CD4-positive, CD25-positive, alpha-beta regulatory T cell (primary cell): Measurements from ENCODE around the gene EMD. TPM values are rescaled to one million over a fixed set of nuclear protein-coding genes. Genes with fewer than 3 reads are reported as not detected.

Experiments
- ATAC-seq, 2 donors: fragments of 150-1000 bp; cut with Tn5 transposase; one replicate each; pipeline ENCODE4 v1.10.0; 2021; ENCODE audit warnings: low read depth in 2 of 2, moderate number of reproducible peaks in 2 of 2, moderate library complexity in 1 of 2
- DNase-seq, 3 donors: peaks; one replicate each; pipeline versions ENCODE4 v3.0.0 to v3.0.0-alpha.2; 2012 to 2022; ENCODE audit warnings: mixed read lengths in 1 of 3
- H3K27ac ChIP-seq: one replicate; pipeline ENCODE4 v1.7.0; 2013; ENCODE audit warnings: mild to moderate bottlenecking, low read length; ENCODE audit not compliant: insufficient read depth, poor library complexity, severe bottlenecking
- H3K27me3 ChIP-seq: one replicate; pipeline ENCODE4 v1.7.0; 2013; ENCODE audit warnings: low read length; ENCODE audit not compliant: control insufficient read depth, insufficient read depth
- H3K36me3 ChIP-seq: one replicate; pipeline ENCODE4 v1.7.0; 2013; ENCODE audit warnings: mild to moderate bottlenecking, low read length, moderate library complexity; ENCODE audit not compliant: control insufficient read depth, insufficient read depth
- H3K4me1 ChIP-seq: 2 replicates; pipeline ENCODE4 v1.7.0; 2013; ENCODE audit warnings: mild to moderate bottlenecking, low read length; ENCODE audit not compliant: insufficient read depth, control insufficient read depth, poor library complexity, severe bottlenecking
- H3K4me3 ChIP-seq: one replicate; pipeline ENCODE4 v1.7.0; 2013; ENCODE audit warnings: low read depth, mild to moderate bottlenecking, low read length, moderate library complexity
- H3K9me3 ChIP-seq, 2 experiments: 1 replicate in 1 of 2; 2 replicates in 1 of 2; pipeline ENCODE4 v1.7.0; 2013; ENCODE audit warnings: low read length in 2 of 2, mild to moderate bottlenecking in 1 of 2, moderate library complexity in 1 of 2; ENCODE audit not compliant: control insufficient read depth in 2 of 2
- H3K27ac Mint-ChIP-seq, 3 donors: one replicate each; pipeline ENCODE4 v1.8.0; 2020 to 2022; ENCODE audit warnings: mild to moderate bottlenecking in 3 of 3, mixed read lengths in 3 of 3, moderate library complexity in 2 of 3
- H3K27me3 Mint-ChIP-seq: one replicate; pipeline ENCODE4 v1.8.0; 2022; ENCODE audit warnings: mild to moderate bottlenecking, mixed read lengths
- H3K36me3 Mint-ChIP-seq: one replicate; pipeline ENCODE4 v1.8.0; 2020; ENCODE audit warnings: mixed read lengths
- H3K4me1 Mint-ChIP-seq, 4 donors: one replicate each; pipeline ENCODE4 v1.8.0; 2020 to 2022; ENCODE audit warnings: mixed read lengths in 4 of 4, mild to moderate bottlenecking in 1 of 4
- H3K4me3 Mint-ChIP-seq, 4 donors: one replicate each; pipeline ENCODE4 v1.8.0; 2020 to 2022; ENCODE audit warnings: mild to moderate bottlenecking in 4 of 4, mixed read lengths in 4 of 4, moderate library complexity in 3 of 4
- H3K9me3 Mint-ChIP-seq, 7 donors: one replicate each; pipeline ENCODE4 v1.8.0; 2020 to 2022; ENCODE audit warnings: mixed read lengths in 7 of 7, mild to moderate bottlenecking in 3 of 7, moderate library complexity in 2 of 7
- polyA plus RNA-seq, 4 donors: library from polyadenylated mRNA; unstranded; fragments of 300-500 nt; fragmentation: Illumina TruSeq; gene quantifications; one replicate each; pipeline ENCODE4 v1.2.3, GENCODE V29; 2021
- total RNA-seq: library from RNA; stranded (reverse); gene quantifications from one replicate; pipeline ENCODE4 v1.2.3, GENCODE V29; 2022

The EMD gene
- total and polyA plus RNA-seq, 5 donors from 2014 or later, result 31.8 to 133 (median 37.3) TPM

DNA sequence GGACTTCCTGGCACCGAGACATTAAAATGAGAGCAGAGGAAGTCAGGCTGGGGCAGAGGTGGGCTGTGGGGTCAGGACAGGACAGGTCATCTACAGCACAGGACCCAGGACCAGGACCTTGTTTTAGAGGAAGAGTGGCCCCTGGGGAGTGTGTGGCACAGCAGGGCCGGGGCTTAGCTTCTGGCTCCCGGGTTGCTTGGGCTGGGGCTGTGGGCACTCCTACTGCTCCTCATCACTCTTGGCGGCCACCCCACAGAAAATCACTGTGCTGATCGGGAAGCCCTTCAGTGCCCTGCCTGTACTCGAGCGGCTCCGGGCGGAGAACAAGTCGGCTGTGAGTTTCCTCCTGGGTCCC lies 41.3 kb downstream of the EMD start:
- Mint-ChIP-seq H3K9me3 (peaks cover 0 to 1% (median 0%) of the 10 kb centered on the region in 7 donors), H3K36me3 (no peaks in the 10 kb centered on the region), H3K4me3 (no peak overlapping the region), H3K27ac (no peak overlapping the region), H3K27me3 (no peaks in the 10 kb centered on the region), H3K4me1 (peaks cover 0 to 3% (median 0%) of the 10 kb centered on the region in 4 donors)
- Histone ChIP-seq H3K36me3 (no peaks in the 10 kb centered on the region), H3K27me3 (no peaks in the 10 kb centered on the region), H3K27ac (no peak overlapping the region), H3K9me3 (no peaks in the 10 kb centered on the region), H3K4me1 (no peaks in the 10 kb centered on the region), H3K4me3 (no peak overlapping the region)
- ATAC-seq, result no peak
- no peak for DNase-seq

- H3K4me1 Mint-ChIP-seq, result peaks cover 0 to 30% (median 17%) of the 10 kb centered on the region in 4 donors
- ATAC-seq, result no peak
- Histone ChIP-seq H3K27ac (peak overlapping the region; percentile 67), H3K9me3 (no peaks in the 10 kb centered on the region), H3K4me1 (peaks cover 19% of the 10 kb centered on the region), H3K36me3 (no peaks in the 10 kb centered on the region), H3K27me3 (no peaks in the 10 kb centered on the region), H3K4me3 (no peak overlapping the region)
- DNase-seq, result no peak
- peak overlapping the region in 1 of 3 donors; percentile 20 for H3K27ac Mint-ChIP-seq
- no peaks in the 10 kb centered on the region for H3K27me3 Mint-ChIP-seq
- H3K36me3 Mint-ChIP-seq, result no peaks in the 10 kb centered on the region
- peaks cover 0 to 1% (median 0%) of the 10 kb centered on the region in 7 donors for H3K9me3 Mint-ChIP-seq
- peak overlapping the region in 2 of 4 donors; percentile 41 to 43 for H3K4me3 Mint-ChIP-seq
Measured at GRCh38 chrX:154426916-154427770, 48.0 kb downstream of the EMD start.

- Mint-ChIP-seq H3K9me3 (peaks cover 0 to 1% (median 0%) of the 10 kb centered on the region in 7 donors), H3K4me3 (peak within 1 kb of the TSS; percentile 86 to 96 (median 88)), H3K27ac (peak within 1 kb of the TSS; percentile 78 to 89 (median 86)), H3K4me1 (peaks cover 0 to 30% (median 17%) of the 10 kb centered on the region in 4 donors), H3K27me3 (no peaks in the 10 kb centered on the region), H3K36me3 (peaks cover 4% of the 10 kb centered on the region)
- Histone ChIP-seq H3K27me3 (no peaks in the 10 kb centered on the region), H3K27ac (peak within 1 kb of the TSS; percentile 67), H3K4me3 (peak within 1 kb of the TSS; percentile 53), H3K9me3 (no peaks in the 10 kb centered on the region), H3K4me1 (peaks cover 19% of the 10 kb centered on the region), H3K36me3 (peaks cover 3% of the 10 kb centered on the region)
- ATAC-seq (peak; percentile 98 to 99), DNase-seq (peak; percentile 81 to 93 (median 88))
Measured at GRCh38 chrX:154428176-154429171, 49.4 kb downstream of the EMD start, which contains the start of gene ATP6AP1. Gene ATP6AP1 (plus strand): TSS chrX:154428677. CDS start chrX:154428693, 16 bp downstream.

DNA sequence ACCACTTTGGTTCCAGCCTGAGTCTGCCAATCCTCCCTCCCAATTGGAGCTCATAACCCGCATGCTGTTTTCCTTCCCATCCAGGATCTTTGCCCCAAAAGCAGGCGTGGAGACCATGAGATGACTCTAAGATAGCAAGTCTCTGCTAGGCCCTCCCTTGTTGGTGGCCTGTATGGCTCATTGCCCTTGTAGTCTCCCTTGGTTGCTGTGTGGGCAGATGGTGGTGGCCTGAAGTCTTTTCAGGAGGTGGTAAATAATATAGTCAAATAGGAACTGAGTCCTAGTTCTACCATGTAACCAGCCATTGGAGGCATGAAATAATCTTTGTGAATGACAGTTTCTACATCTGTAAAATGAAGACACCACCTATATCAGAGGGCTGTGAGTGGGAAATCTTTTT lies 50.6 kb downstream of the EMD start:
- H3K9me3 Mint-ChIP-seq, result peaks cover 0 to 1% (median 0%) of the 10 kb centered on the region in 7 donors
- H3K4me1 Mint-ChIP-seq, result peaks cover 0 to 30% (median 17%) of the 10 kb centered on the region in 4 donors
- H3K4me3 Mint-ChIP-seq, result peak overlapping the region; percentile 86 to 96 (median 88)
- peak overlapping the region; percentile 14 to 89 (median 78) for H3K27ac Mint-ChIP-seq
- Histone ChIP-seq H3K27ac (no peak overlapping the region), H3K4me1 (peaks cover 19% of the 10 kb centered on the region), H3K36me3 (peaks cover 3% of the 10 kb centered on the region), H3K27me3 (no peaks in the 10 kb centered on the region), H3K9me3 (no peaks in the 10 kb centered on the region), H3K4me3 (peak overlapping the region; percentile 53)
- DNase-seq, result no peak
- peaks cover 5% of the 10 kb centered on the region for H3K36me3 Mint-ChIP-seq
- ATAC-seq, result no peak
- no peaks in the 10 kb centered on the region for H3K27me3 Mint-ChIP-seq

DNA sequence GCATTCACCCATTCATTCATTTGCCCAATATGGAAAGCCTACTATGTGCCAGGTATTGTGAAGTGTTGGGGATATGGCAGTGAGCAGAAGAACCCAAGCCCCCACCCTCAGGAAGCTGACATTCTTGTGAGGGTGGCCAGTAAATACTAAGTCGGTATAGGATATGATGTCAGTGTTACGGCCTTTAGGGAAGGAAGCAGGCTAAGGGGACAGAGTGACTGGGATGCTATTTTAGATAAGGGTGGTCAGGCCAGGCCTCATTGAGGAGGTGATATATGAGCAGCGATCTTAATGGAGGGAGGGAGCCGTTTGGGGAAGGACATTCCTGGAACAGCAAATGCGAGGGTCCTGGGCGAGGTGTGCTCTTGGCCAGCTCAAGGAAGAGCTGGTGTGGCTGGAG lies 51.4 kb downstream of the EMD start:
- Histone ChIP-seq H3K27ac (no peak overlapping the region), H3K9me3 (no peaks in the 10 kb centered on the region), H3K4me3 (no peak overlapping the region), H3K36me3 (peaks cover 8% of the 10 kb centered on the region), H3K27me3 (no peaks in the 10 kb centered on the region), H3K4me1 (peaks cover 19% of the 10 kb centered on the region)
- Mint-ChIP-seq H3K9me3 (peaks cover 0 to 1% (median 0%) of the 10 kb centered on the region in 7 donors), H3K27ac (no peak overlapping the region), H3K36me3 (peaks cover 5% of the 10 kb centered on the region), H3K4me3 (peak overlapping the region in 3 of 4 donors; percentile 26 to 96 (median 91)), H3K4me1 (peaks cover 0 to 30% (median 17%) of the 10 kb centered on the region in 4 donors), H3K27me3 (no peaks in the 10 kb centered on the region)
- ATAC-seq (no peak), DNase-seq (no peak)

DNA sequence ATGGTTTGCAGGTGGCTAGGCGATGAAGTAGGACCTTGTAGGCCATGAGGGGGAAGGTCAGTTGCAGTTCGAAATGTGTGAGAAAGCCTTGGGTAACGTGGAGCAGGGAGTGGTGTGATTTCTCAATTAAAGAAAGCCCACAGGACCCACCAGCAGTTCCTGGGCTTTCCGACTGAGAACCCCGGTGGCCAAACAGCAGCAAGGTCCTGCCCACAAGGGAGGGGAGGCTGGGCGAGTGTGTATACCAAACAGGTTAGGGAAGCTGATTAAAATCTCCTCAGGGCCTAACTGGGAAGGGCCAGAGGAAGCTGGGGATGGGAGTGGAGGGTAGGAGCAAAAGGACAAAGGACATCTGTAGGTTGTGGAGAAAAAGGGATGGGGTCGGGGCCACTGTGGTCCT lies 51.8 kb downstream of the EMD start:
- peaks cover 0 to 1% (median 0%) of the 10 kb centered on the region in 7 donors for H3K9me3 Mint-ChIP-seq
- ATAC-seq (no peak), DNase-seq (no peak)
- H3K4me3 Mint-ChIP-seq, result peak overlapping the region in 3 of 4 donors; percentile 26 to 96 (median 43)
- Histone ChIP-seq H3K4me3 (no peak overlapping the region), H3K4me1 (peaks cover 19% of the 10 kb centered on the region), H3K36me3 (peaks cover 8% of the 10 kb centered on the region), H3K27ac (no peak overlapping the region), H3K9me3 (no peaks in the 10 kb centered on the region), H3K27me3 (no peaks in the 10 kb centered on the region)
- H3K27me3 Mint-ChIP-seq, result no peaks in the 10 kb centered on the region
- H3K36me3 Mint-ChIP-seq, result peaks cover 5% of the 10 kb centered on the region
- peaks cover 0 to 31% (median 17%) of the 10 kb centered on the region in 4 donors for H3K4me1 Mint-ChIP-seq
- H3K27ac Mint-ChIP-seq, result peak overlapping the region in 1 of 3 donors; percentile 66
